SK-N-MC (cell line): ENCODE results near the gene C2CD3.

Experiments used
- DNase-seq: peaks from one replicate; pipeline ENCODE4 v3.0.0-alpha.2; 2011; ENCODE audit warnings: low read depth, low spot score
- H3K27ac ChIP-seq: fragments of 200-600 bp; sonication (generic); 2 replicates; pipeline ENCODE4 v1.5.1; 2016; ENCODE audit warnings: mixed run types
- H3K36me3 ChIP-seq: fragments of 200-600 bp; sonication (generic); 2 replicates; pipeline ENCODE4 v1.6.1; 2017; ENCODE audit warnings: antibody characterized with exemption, low read length, mixed read lengths; ENCODE audit not compliant: insufficient read depth
- H3K4me3 ChIP-seq: fragments of 200-600 bp; sonication (generic); 2 replicates; pipeline ENCODE4 v1.5.1; 2016
- H3K9ac ChIP-seq: fragments of 200-600 bp; sonication (generic); 2 replicates; pipeline ENCODE4 v1.8.0; 2017; ENCODE audit warnings: mixed run types, mixed read lengths; ENCODE audit not compliant: insufficient read length
- H3K9me3 ChIP-seq: fragments of 200-600 bp; sonication (generic); 2 replicates; pipeline ENCODE4 v1.6.1; 2017; ENCODE audit warnings: low read depth, mild to moderate bottlenecking, antibody characterized with exemption, low read length, moderate library complexity, mixed read lengths
- EZH2 ChIP-seq: fragments of 200-600 bp; sonication (generic); IDR thresholded peaks from one replicate; pipeline ENCODE4 v1.6.1; 2017; ENCODE audit warnings: antibody characterized with exemption
- FOXP2 ChIP-seq: optimal IDR thresholded peaks from 2 replicates; pipeline ENCODE3; 2011; ENCODE audit warnings: mild to moderate bottlenecking, moderate library complexity; ENCODE audit not compliant: insufficient read depth; ENCODE audit errors: extremely low read length, control extremely low read depth
- POLR2AphosphoS5 ChIP-seq: IDR thresholded peaks from 2 replicates; pipeline ENCODE4 v1.6.1; 2012; ENCODE audit warnings: mild to moderate bottlenecking, low read depth, low read length, borderline replicate concordance

C2CD3 gene

GRCh38 chr11:74017631-74018030 lies 153.2 kb downstream of the C2CD3 start:
- Histone ChIP-seq H3K4me3 (no peak overlapping the region), H3K9me3 (no peaks in the 10 kb centered on the region), H3K36me3 (no peaks in the 10 kb centered on the region; the same call in 1 of the 2 replicates), H3K9ac (no peak overlapping the region), H3K27ac (no peak overlapping the region)
- TF ChIP-seq POLR2AphosphoS5, result no peak
- no peak for TF ChIP-seq FOXP2
- TF ChIP-seq EZH2, result no peak
- no peak for DNase-seq

- Histone ChIP-seq H3K4me3 (no peak overlapping the region), H3K36me3 (no peaks in the 10 kb centered on the region; the same call in 1 of the 2 replicates), H3K9me3 (no peaks in the 10 kb centered on the region), H3K9ac (no peak overlapping the region), H3K27ac (no peak overlapping the region)
- DNase-seq, result no peak
- TF ChIP-seq FOXP2 (no peak), EZH2 (no peak), POLR2AphosphoS5 (no peak)
Observed at GRCh38 chr11:74015919-74016684, 154.7 kb downstream of the C2CD3 start.

- H3K9ac ChIP-seq, result no peak overlapping the region
- no peaks in the 10 kb centered on the region; the same call in 1 of the 2 replicates for H3K36me3 ChIP-seq
- H3K9me3 ChIP-seq, result no peaks in the 10 kb centered on the region
- no peak overlapping the region for H3K4me3 ChIP-seq
- DNase-seq, result no peak
- no peak for TF ChIP-seq POLR2AphosphoS5
- no peak for TF ChIP-seq FOXP2
- TF ChIP-seq EZH2, result no peak
- no peak overlapping the region for H3K27ac ChIP-seq
Observed at GRCh38 chr11:74014880-74015279, 155.9 kb downstream of the C2CD3 start.

- Histone ChIP-seq H3K27ac (no peak overlapping the region), H3K4me3 (no peak overlapping the region), H3K9me3 (no peaks in the 10 kb centered on the region), H3K9ac (no peak overlapping the region), H3K36me3 (no peaks in the 10 kb centered on the region; the same call in 1 of the 2 replicates)
- TF ChIP-seq POLR2AphosphoS5 (no peak), FOXP2 (no peak), EZH2 (no peak)
- DNase-seq, result no peak
Observed at GRCh38 chr11:74013141-74013540, 157.7 kb downstream of the C2CD3 start.

GRCh38 chr11:74012074-74012809 lies 158.6 kb downstream of the C2CD3 start:
- Histone ChIP-seq H3K9me3 (no peaks in the 10 kb centered on the region), H3K9ac (no peak overlapping the region), H3K4me3 (no peak overlapping the region), H3K27ac (no peak overlapping the region), H3K36me3 (no peaks in the 10 kb centered on the region; the same call in 1 of the 2 replicates)
- no peak for TF ChIP-seq FOXP2
- no peak for TF ChIP-seq EZH2
- no peak for DNase-seq

GRCh38 chr11:74011360-74012073 lies 159.3 kb downstream of the C2CD3 start:
- Histone ChIP-seq H3K9ac (no peak overlapping the region), H3K36me3 (no peaks in the 10 kb centered on the region; the same call in 1 of the 2 replicates), H3K27ac (no peak overlapping the region; the same call in 1 of the 2 replicates), H3K4me3 (no peak overlapping the region), H3K9me3 (no peaks in the 10 kb centered on the region)
- TF ChIP-seq POLR2AphosphoS5 (no peak), FOXP2 (no peak), EZH2 (no peak)
- no peak for DNase-seq

- H3K36me3 ChIP-seq, result no peaks in the 10 kb centered on the region; the same call in 1 of the 2 replicates
- no peaks in the 10 kb centered on the region for H3K9me3 ChIP-seq
- H3K27ac ChIP-seq, result no peak overlapping the region
- TF ChIP-seq FOXP2 (no peak), POLR2AphosphoS5 (no peak), EZH2 (no peak)
- no peak for DNase-seq
- H3K4me3 ChIP-seq, result no peak overlapping the region
- H3K9ac ChIP-seq, result no peak overlapping the region
Observed at GRCh38 chr11:74010306-74011300, 160.2 kb downstream of the C2CD3 start.
